GM08714 (cell line): Measurements from ENCODE around the gene DMKN.

ENCODE experiments used
- H3K4me3 ChIP-seq: fragments of 200-500 bp; sonication (Bioruptor generic); 2 replicates; pipeline ENCODE4 v1.5.1; 2014; ENCODE audit warnings: mild to moderate bottlenecking, low read length, inconsistent platforms
- ZNF274 ChIP-seq: IDR thresholded peaks from 2 replicates; pipeline ENCODE4 v1.6.1; 2012; ENCODE audit warnings: mild to moderate bottlenecking, low read depth, low read length

DMKN gene

DNA sequence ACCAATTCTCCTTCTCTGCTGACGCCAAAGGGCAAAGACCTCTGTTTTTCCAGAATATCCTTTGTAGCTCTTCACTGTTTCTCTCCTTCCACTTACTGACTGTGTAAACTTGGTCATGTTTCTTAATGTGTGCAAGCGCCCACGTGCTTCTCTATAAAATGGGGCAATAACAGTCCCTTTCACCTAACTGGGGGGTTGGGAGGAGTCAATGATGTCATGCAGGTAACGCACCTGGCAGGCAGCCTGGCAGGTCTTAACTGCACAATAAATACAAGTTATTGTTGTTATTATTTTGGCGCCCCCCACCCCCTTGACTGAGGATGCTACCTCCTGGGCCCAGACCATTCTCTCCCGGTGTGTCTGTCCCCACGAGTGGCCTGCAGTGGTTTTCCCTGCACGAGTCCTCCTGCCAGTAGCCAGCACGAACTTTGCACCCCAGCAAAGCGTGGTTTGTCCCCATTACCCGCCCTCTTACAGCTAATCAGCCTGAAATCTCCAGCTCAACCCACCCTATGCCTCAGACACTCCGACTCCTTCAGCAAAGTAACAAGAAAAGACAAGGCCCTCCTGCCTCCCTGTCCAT lies 9.4 kb upstream of the DMKN start:
- H3K4me3 ChIP-seq: no peak overlapping the region
- no peak for TF ChIP-seq ZNF274

DNA sequence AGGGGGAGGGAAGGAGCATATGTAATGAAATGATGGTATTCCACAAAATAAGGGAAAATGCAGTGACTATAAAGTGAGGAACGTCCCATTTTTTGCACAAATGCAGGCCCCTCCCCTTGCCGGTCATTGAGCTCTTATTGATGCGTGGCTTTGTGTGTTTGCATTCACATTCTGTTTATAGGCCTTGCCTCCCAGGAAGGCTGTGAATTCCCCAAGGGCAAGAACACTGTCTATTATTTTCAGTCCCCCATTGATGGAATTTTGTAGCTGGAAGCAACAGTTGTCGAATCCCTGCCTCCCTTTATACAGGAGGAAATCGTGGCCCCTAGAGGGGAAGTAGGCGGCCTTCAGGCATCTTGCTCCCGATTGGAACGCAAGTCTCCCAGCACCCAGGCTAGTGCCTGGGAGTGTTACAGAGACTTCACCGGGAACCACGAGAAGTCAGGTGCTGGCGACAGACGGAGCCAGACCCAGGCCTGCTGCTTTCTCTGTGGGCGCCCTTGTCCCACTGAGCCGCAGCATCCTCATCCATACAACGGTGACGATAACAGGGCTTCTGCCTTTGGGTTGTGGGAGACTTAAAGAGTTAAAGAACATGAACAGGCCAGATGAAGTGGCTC lies 7.8 kb upstream of the DMKN start:
- no peak overlapping the region for H3K4me3 ChIP-seq
- no peak for TF ChIP-seq ZNF274

GRCh38 chr19:35519291-35519690 lies 5.8 kb upstream of the DMKN start:
- H3K4me3 ChIP-seq: no peak overlapping the region
- no peak for TF ChIP-seq ZNF274

- no peak for TF ChIP-seq ZNF274
- H3K4me3 ChIP-seq: no peak overlapping the region
Observed at GRCh38 chr19:35518313-35518712, 4.9 kb upstream of the DMKN start.

- TF ChIP-seq ZNF274: no peak
Observed at GRCh38 chr19:35517342-35517741, 3.9 kb upstream of the DMKN start.

DNA sequence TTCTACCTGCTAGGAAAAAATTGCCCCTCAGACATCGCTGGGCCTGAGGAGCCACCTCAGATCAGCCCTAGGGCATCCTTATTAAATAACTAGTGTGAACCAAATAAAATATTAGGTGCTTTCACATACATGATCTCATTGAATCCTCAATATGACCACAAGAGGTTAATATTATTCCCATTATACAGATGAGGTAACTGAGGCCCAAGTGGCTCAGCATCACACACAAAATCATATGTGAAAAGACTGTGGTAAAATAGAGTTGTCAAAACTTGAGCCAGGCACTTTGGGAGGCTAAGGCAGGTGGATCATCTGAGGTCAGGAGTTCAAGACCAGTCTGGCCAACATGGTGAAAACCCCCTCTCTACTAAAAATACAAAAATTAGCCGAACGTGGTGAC lies 2.9 kb upstream of the DMKN start:
- H3K4me3 ChIP-seq: no peak overlapping the region
- TF ChIP-seq ZNF274: no peak

More at GRCh38 chr19:35517342-35517741, 3.9 kb upstream of the DMKN start:
- H3K4me3 ChIP-seq: no peak overlapping the region

- no peak overlapping the region for H3K4me3 ChIP-seq
- TF ChIP-seq ZNF274: no peak
Observed at GRCh38 chr19:35514282-35514809, 897 bp upstream of the DMKN start.

DNA sequence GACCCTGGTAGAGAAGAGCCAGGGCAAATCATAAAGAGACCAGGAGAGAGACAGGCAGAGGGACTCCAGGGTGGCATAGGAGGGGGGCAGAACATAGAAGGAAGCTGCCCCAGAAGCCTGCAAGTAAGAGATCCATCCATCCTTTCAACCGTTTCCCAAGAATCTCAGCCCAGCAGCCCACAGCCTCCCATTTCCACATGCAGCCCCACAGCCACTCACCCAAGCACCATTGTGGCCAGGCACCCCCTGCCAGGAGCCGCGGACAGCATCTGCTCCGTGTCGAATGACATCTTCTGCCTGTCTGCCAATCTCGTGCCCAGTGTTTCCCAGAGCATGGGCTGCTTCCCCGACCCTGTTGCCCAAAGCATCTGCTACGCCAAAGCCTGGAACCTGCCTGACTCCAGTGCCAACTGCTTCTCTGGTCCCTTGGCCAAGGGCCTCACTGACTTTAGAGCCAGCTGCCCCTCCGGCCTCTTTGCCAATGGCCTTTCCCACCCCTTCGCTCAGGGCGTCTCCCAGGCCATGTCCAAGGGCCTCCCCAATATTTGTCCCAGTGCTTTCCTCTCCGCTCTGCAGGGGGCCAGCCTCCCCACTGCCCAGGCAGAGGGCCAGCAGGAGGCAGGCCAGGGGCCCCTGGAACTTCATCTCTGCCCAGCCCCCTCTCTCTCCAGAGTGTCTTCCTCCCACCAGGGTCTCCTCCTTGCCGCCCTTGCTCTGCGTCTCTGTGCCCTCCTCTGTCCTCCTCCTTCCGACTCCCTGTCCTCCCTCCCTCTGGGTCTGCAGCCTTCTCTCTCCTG lies 420 bp downstream of the DMKN start:
- no peak for TF ChIP-seq ZNF274
- no peak overlapping the region for H3K4me3 ChIP-seq

DNA sequence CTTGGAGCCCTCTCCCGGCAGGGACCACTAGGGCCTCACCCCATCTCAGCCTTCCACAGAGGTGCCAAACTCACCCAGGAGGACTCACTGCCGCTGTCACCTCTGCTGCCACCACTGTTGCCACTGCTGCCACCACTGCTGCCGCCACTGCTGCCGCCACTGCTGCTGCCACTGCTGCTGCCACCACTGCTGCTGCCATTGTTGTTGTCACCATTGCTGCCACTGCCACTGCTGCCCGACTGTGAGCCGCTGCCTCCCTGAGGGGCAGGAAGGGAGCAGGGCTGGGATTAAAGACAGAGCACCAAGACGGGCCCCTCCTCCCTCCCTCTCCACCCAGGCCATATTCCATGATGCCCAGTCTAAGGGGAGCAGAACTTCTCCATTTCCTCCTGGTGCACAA lies 2.1 kb downstream of the DMKN start:
- TF ChIP-seq ZNF274: no peak
- H3K4me3 ChIP-seq: no peak overlapping the region

- TF ChIP-seq ZNF274: no peak
- no peak overlapping the region for H3K4me3 ChIP-seq
Observed at GRCh38 chr19:35510626-35510964, 2.9 kb downstream of the DMKN start.

- H3K4me3 ChIP-seq: peak overlapping the region; percentile 38
- TF ChIP-seq ZNF274: no peak
Observed at GRCh38 chr19:35509861-35510625, 3.4 kb downstream of the DMKN start.

DNA sequence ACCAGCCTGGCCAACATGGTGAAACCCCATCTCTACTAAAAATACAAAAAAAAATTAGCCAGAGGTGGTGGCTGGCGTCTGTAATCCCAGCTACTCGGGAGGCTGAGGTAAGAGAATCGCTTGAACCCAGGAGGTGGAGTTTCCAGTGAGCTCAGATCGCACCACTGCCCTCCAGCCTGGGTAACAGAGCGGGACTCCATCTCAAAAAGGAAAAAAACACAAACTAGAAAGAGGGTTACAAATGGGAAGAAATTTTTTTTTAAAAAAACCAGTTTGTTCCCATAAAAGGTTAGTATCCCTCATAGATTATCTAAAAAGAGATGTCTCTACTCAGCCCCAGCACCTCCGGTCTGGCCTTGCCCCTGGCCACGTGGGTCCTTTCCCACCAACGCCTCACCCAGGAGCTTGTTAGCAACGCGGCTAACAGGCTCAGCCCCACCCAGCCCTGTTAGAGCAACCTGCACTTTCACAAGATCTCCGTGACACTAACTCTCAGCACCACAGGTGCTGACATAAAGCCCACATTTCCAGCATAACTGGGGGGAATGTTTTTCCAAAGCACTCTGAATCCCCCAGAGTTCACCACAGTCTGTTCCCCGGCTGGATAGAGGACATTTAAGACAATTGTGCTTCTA lies 4.3 kb downstream of the DMKN start:
- TF ChIP-seq ZNF274: no peak
- peak overlapping the region; percentile 38 for H3K4me3 ChIP-seq

DNA sequence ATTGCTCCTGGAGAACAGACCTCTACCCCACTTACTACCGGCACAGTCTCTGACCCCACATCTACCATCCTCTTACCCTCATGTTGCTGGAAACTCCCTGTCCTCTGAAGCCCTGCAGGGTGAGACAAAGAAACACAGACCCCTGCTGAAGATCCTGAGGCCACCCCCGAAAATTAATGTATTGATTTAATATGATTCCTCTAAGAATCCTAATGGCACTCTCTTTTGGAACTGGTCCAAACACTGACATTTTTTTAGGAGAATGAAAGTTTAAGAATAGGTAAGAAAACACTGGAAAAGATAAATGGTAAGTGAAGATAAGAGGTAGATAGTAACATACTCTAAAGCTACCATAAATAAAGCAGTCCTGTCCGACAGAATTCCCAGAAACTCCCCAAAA lies 5.3 kb downstream of the DMKN start:
- TF ChIP-seq ZNF274: no peak
- H3K4me3 ChIP-seq: no peak overlapping the region

DNA sequence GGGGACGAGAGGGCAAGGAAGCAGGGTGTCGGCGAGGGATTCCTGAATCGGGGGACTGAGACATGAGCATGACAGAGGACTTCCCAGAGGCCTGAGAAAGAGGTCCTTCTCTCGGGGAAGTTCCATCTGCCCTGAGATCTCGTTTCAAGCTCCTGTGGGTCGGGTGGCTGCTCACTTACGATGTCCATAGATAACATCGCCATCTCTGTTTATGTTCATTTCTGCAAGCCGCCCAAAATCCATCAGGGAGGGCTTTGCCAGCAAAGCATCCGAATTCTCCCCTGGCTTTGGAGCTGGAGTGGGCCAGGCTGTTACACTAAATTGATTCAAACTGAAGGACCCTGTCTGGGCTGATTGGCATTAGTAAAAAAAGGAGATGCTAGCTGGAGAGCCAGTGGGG lies 5.9 kb downstream of the DMKN start:
- no peak overlapping the region for H3K4me3 ChIP-seq
- TF ChIP-seq ZNF274: no peak
